BE2C (cell line): ENCODE measurements around the gene TRAF1.

Experiments used
- DNase-seq: peaks from one replicate; pipeline ENCODE4 v3.0.0-alpha.2; 2020
- H3K27me3 ChIP-seq: fragments of 250-450 bp; sonication (Bioruptor Pico); 2 replicates; pipeline ENCODE4 v1.5.1; 2020; ENCODE audit warnings: mild to moderate bottlenecking
- H3K36me3 ChIP-seq: fragments of 250-450 bp; sonication (Bioruptor Pico); 2 replicates; pipeline ENCODE4 v1.5.1; 2020; ENCODE audit warnings: mild to moderate bottlenecking
- H3K4me1 ChIP-seq: fragments of 250-450 bp; sonication (Bioruptor Pico); 2 replicates; pipeline ENCODE4 v1.5.1; 2020
- H3K4me3 ChIP-seq: 2 replicates; pipeline ENCODE4 v1.5.1; 2011; ENCODE audit warnings: low read depth, low read length
- H3K9me3 ChIP-seq: fragments of 250-450 bp; sonication (Bioruptor Pico); 2 replicates; pipeline ENCODE4 v1.5.1; 2020
- TF ChIP-seq, protein P1 (sequence below): IDR thresholded peaks from 2 replicates; pipeline ENCODE4 v1.5.1; 2012; ENCODE audit warnings: mild to moderate bottlenecking, low read depth, low read length

The TRAF1 gene

DNA sequence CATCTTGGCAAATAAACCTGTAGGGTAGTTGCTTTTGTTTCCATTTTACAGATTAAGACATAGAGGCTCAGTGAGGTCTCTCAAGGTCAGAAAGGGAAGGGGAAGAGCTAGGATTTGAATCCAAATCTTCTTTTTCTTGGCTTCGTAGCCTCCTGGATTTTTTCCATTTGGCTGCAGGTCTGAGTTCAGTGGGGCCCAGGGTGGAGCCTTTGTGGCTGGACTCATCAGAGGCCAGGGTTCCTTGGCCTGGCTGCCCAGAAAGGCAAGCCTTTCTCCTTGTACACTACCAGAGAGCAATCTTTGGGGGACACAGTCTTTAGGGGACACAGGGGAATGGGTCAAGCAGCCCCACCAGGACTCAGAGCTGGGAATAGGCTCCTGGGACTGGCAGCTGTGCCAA lies 10.5 kb upstream of the TRAF1 start:
- H3K4me3 ChIP-seq = no peak overlapping the region
- H3K9me3 ChIP-seq = no peaks in the 10 kb centered on the region
- DNase-seq = no peak
- TF ChIP-seq, protein P1, sequence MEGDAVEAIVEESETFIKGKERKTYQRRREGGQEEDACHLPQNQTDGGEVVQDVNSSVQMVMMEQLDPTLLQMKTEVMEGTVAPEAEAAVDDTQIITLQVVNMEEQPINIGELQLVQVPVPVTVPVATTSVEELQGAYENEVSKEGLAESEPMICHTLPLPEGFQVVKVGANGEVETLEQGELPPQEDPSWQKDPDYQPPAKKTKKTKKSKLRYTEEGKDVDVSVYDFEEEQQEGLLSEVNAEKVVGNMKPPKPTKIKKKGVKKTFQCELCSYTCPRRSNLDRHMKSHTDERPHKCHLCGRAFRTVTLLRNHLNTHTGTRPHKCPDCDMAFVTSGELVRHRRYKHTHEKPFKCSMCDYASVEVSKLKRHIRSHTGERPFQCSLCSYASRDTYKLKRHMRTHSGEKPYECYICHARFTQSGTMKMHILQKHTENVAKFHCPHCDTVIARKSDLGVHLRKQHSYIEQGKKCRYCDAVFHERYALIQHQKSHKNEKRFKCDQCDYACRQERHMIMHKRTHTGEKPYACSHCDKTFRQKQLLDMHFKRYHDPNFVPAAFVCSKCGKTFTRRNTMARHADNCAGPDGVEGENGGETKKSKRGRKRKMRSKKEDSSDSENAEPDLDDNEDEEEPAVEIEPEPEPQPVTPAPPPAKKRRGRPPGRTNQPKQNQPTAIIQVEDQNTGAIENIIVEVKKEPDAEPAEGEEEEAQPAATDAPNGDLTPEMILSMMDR = no peak
- H3K4me1 ChIP-seq = peaks cover 17% of the 10 kb centered on the region
- no peaks in the 10 kb centered on the region for H3K27me3 ChIP-seq
- H3K36me3 ChIP-seq = no peaks in the 10 kb centered on the region

DNA sequence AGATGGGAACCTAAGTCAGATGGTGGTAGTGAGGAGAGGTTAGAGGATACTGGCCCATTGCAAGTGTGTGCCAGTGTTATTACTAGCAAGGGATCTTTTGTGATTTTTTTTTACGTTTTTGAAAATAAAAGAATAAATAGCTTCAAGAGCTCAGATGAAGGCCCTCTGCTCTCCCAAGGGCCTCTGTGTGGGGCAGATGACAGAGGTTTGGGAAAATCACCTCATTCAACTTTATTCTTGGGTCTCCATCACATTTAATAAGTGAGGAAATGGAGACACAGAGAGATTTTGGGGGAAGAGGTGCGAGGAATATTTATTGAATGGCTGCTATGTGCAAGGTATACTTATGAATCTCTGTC lies 10.1 kb upstream of the TRAF1 start:
- no peaks in the 10 kb centered on the region for H3K9me3 ChIP-seq
- H3K4me3 ChIP-seq = no peak overlapping the region
- TF ChIP-seq, protein P1 = no peak
- H3K36me3 ChIP-seq = no peaks in the 10 kb centered on the region
- H3K27me3 ChIP-seq = no peaks in the 10 kb centered on the region
- no peak for DNase-seq
- H3K4me1 ChIP-seq = peaks cover 19% of the 10 kb centered on the region

DNA sequence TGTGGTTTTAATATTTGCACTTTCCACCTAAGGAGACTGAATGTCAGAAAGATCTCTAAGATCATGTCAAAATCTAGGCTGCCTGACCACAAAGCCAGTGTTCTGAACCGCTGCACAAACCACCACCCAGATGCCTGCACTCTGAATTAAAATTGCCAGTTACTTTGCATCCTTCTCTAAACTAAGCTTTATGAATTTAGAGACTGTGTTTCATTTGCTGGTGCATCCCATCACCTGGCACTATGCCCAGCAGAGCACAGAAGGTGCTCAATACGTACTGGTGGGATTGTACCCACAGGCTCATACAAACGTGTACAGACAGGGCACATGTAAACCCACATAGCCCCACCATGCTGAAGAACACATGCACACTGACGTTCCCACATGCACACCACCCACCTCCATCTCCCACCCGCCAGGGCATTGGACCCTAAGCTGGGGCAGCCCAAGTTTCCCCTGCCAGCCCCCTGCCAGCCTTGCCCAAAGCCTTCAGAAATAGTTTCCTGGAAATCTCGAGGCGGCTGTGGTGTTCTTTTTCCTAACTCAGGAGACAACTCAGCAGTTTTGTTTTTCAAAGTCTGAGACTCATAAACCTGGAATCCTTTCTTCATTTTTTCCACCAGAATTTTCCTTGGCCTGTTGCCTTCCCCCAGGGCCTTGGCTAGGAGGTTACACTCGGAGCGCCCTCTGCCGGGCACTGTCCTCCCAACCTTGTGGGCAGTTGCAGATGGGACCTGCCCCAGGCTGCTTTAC lies 9.6 kb upstream of the TRAF1 start:
- Histone ChIP-seq H3K4me1 (peaks cover 19% of the 10 kb centered on the region), H3K27me3 (no peaks in the 10 kb centered on the region), H3K36me3 (no peaks in the 10 kb centered on the region), H3K9me3 (no peaks in the 10 kb centered on the region), H3K4me3 (peak overlapping the region; percentile 14; the same call in 1 of the 2 replicates)
- DNase-seq = peak; percentile 96
- TF ChIP-seq, protein P1 = peak; percentile 97

- no peaks in the 10 kb centered on the region for H3K27me3 ChIP-seq
- H3K9me3 ChIP-seq = no peaks in the 10 kb centered on the region
- TF ChIP-seq, protein P1 = no peak
- peak; percentile 96 for DNase-seq
- H3K4me3 ChIP-seq = 0 out of 2 replicates have a peak overlapping the region, but pooled peaks have one; percentile 14
- H3K36me3 ChIP-seq = no peaks in the 10 kb centered on the region
- peaks cover 19% of the 10 kb centered on the region for H3K4me1 ChIP-seq
Observed at GRCh38 chr9:120935383-120935857, 8.8 kb upstream of the TRAF1 start.

DNA sequence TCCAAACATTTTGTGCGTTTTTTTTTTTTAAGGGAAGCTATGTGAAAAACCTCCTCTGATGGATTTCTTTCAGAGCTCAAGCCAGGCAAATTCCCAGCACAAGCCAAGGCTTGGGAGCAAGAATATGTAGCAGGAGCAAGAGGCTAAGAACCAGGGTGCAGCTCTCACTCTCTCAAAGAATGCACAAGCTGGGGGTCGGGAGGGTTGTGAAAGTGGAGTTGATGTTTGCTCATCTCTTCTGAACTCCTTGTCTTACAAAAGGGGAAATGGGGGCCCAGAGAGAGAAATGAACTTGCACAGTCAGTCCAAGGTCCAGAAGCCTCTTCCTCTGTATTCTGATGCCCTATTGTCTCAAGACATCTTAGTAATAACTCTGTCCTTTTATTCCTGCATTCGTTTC lies 7.7 kb upstream of the TRAF1 start:
- TF ChIP-seq, protein P1 = no peak
- H3K4me1 ChIP-seq = peaks cover 22% of the 10 kb centered on the region
- no peaks in the 10 kb centered on the region for H3K36me3 ChIP-seq
- H3K4me3 ChIP-seq = no peak overlapping the region
- H3K9me3 ChIP-seq = no peaks in the 10 kb centered on the region
- H3K27me3 ChIP-seq = no peaks in the 10 kb centered on the region
- DNase-seq = no peak

- Histone ChIP-seq H3K36me3 (no peaks in the 10 kb centered on the region), H3K27me3 (no peaks in the 10 kb centered on the region), H3K9me3 (no peaks in the 10 kb centered on the region), H3K4me1 (peaks cover 22% of the 10 kb centered on the region), H3K4me3 (no peak overlapping the region)
- no peak for DNase-seq
- TF ChIP-seq, protein P1 = no peak
Observed at GRCh38 chr9:120933310-120934055, 6.9 kb upstream of the TRAF1 start.
